DOHH2 (cell line): Measurements from ENCODE around the gene TBC1D2B.

Experiments used
- H3F3A ChIP-seq: fragments of 200-600 bp; sonication (generic), shearing (Covaris generic); 2 replicates; pipeline ENCODE4 v1.6.0; 2016; ENCODE audit warnings: antibody characterized with exemption, mild to moderate bottlenecking; ENCODE audit not compliant: control insufficient read depth, insufficient read depth
- H3K27ac ChIP-seq: fragments of 200-600 bp; sonication (generic); 2 replicates; pipeline ENCODE4 v1.5.1; 2014; ENCODE audit warnings: low read depth, mild to moderate bottlenecking, low read length, moderate library complexity
- H3K27me3 ChIP-seq: fragments of 200-600 bp; sonication (generic); 2 replicates; pipeline ENCODE4 v1.6.1; 2014; ENCODE audit warnings: mild to moderate bottlenecking, low read length, mixed read lengths; ENCODE audit not compliant: control insufficient read depth
- H3K36me3 ChIP-seq: fragments of 200-600 bp; sonication (generic); 2 replicates; pipeline ENCODE4 v1.6.1; 2014; ENCODE audit warnings: mild to moderate bottlenecking, low read length, moderate library complexity, mixed read lengths; ENCODE audit not compliant: control insufficient read depth
- H3K4me1 ChIP-seq: fragments of 200-600 bp; sonication (generic); 2 replicates; pipeline ENCODE4 v1.6.1; 2014; ENCODE audit warnings: mild to moderate bottlenecking, low read length, mixed read lengths; ENCODE audit not compliant: control insufficient read depth
- H3K4me2 ChIP-seq: fragments of 200-600 bp; sonication (generic); 2 replicates; pipeline ENCODE4 v1.6.0; 2014; ENCODE audit warnings: mild to moderate bottlenecking, low read length, moderate library complexity
- H3K4me3 ChIP-seq: fragments of 200-600 bp; sonication (generic); 2 replicates; pipeline ENCODE4 v1.5.1; 2014; ENCODE audit warnings: mild to moderate bottlenecking, low read length, mixed read lengths
- H3K79me2 ChIP-seq: fragments of 200-600 bp; sonication (generic); 2 replicates; pipeline ENCODE4 v1.6.1; 2014; ENCODE audit warnings: mild to moderate bottlenecking, low read length, mixed read lengths; ENCODE audit not compliant: control insufficient read depth
- H3K9me2 ChIP-seq: fragments of 200-600 bp; sonication (generic); replicated peaks from 2 replicates; pipeline ENCODE4 v1.6.1; 2014; ENCODE audit warnings: mild to moderate bottlenecking, low read length, mixed read lengths; ENCODE audit not compliant: control insufficient read depth
- H3K9me3 ChIP-seq: fragments of 200-600 bp; sonication (generic); 2 replicates; pipeline ENCODE4 v1.6.1; 2014; ENCODE audit warnings: antibody characterized with exemption, low read length, mixed read lengths; ENCODE audit not compliant: control insufficient read depth, insufficient read depth
- H4K20me1 ChIP-seq: fragments of 200-600 bp; sonication (generic); 2 replicates; pipeline ENCODE4 v1.6.0; 2014; ENCODE audit warnings: low read depth, mild to moderate bottlenecking, antibody characterized with exemption, low read length, moderate library complexity; ENCODE audit not compliant: control insufficient read depth, insufficient read depth
- CTCF ChIP-seq: fragments of 200-600 bp; sonication (generic); IDR thresholded peaks from one replicate; pipeline ENCODE4 v1.5.1; 2014; ENCODE audit warnings: antibody characterized with exemption, mild to moderate bottlenecking, low read depth, low read length; ENCODE audit not compliant: poor library complexity, severe bottlenecking
- EZH2phosphoT487 ChIP-seq: fragments of 200-600 bp; sonication (generic); IDR thresholded peaks from 2 replicates; pipeline ENCODE4 v1.6.1; 2017; ENCODE audit warnings: borderline replicate concordance, mild to moderate bottlenecking, antibody characterized with exemption, low read length, moderate library complexity, mixed read lengths

The TBC1D2B gene

DNA sequence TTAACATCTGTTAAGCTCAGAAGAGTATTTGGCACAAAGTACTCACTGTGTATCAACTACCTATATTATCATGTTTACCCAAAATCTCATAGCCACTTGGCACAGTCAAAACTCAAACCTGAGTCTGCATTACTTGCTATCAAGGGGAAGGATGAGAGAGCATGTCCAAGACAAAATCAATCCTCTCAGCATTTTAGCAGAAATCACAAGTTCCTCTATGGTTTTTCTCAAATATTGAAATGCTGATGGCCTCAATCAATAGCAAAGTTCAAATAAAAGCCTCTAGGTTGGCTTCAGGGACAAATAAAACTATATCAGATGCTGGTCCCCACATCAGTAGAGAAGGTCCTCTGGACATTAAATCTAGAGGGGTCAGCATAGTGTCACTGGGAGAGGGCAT lies 14.3 kb downstream of the TBC1D2B start:
- peaks cover 5% of the 10 kb centered on the region; the same call in 1 of the 2 replicates for H3K36me3 ChIP-seq
- TF ChIP-seq EZH2phosphoT487 (no peak), CTCF (no peak)
- peaks cover 46% of the 10 kb centered on the region for H3K4me1 ChIP-seq

GRCh38 chr15:78061963-78062427 lies 15.5 kb downstream of the TBC1D2B start:
- peaks cover 76% of the 10 kb centered on the region for H3K79me2 ChIP-seq
- H3K4me3 ChIP-seq = peak overlapping the region; percentile 34; the same call in 1 of the 2 replicates
- H4K20me1 ChIP-seq = peaks cover 7% of the 10 kb centered on the region; the same call in 1 of the 2 replicates
- 0 out of 2 replicates have a peak, but pooled peaks cover 2% of the 10 kb centered on the region for H3F3A ChIP-seq
- peaks cover 5% of the 10 kb centered on the region; the same call in 1 of the 2 replicates for H3K36me3 ChIP-seq
- no peak overlapping the region for H3K27ac ChIP-seq
- no peaks in the 10 kb centered on the region for H3K27me3 ChIP-seq
- no peaks in the 10 kb centered on the region for H3K9me3 ChIP-seq
- no peaks in the 10 kb centered on the region for H3K9me2 ChIP-seq
- H3K4me1 ChIP-seq = peaks cover 43% of the 10 kb centered on the region
- TF ChIP-seq CTCF (no peak), EZH2phosphoT487 (no peak)
- peak overlapping the region; percentile 53 for H3K4me2 ChIP-seq

More for the DNA sequence above, 14.3 kb downstream of the TBC1D2B start:
- Histone ChIP-seq H3K27ac (no peak overlapping the region), H3K27me3 (no peaks in the 10 kb centered on the region), H3K4me3 (no peak overlapping the region), H3K4me2 (no peak overlapping the region), H3K9me2 (no peaks in the 10 kb centered on the region), H4K20me1 (peaks cover 5% of the 10 kb centered on the region; the same call in 1 of the 2 replicates), H3K9me3 (no peaks in the 10 kb centered on the region), H3F3A (0 out of 2 replicates have a peak, but pooled peaks cover 2% of the 10 kb centered on the region), H3K79me2 (peaks cover 79% of the 10 kb centered on the region)

GRCh38 chr15:78060232-78060631 lies 17.3 kb downstream of the TBC1D2B start:
- Histone ChIP-seq H4K20me1 (peaks cover 2% of the 10 kb centered on the region; the same call in 1 of the 2 replicates), H3K4me1 (peaks cover 39% of the 10 kb centered on the region), H3F3A (0 out of 2 replicates have a peak, but pooled peaks cover 2% of the 10 kb centered on the region), H3K9me2 (no peaks in the 10 kb centered on the region), H3K4me3 (no peak overlapping the region), H3K27me3 (no peaks in the 10 kb centered on the region), H3K79me2 (peaks cover 76% of the 10 kb centered on the region), H3K4me2 (no peak overlapping the region), H3K36me3 (no peaks in the 10 kb centered on the region), H3K9me3 (no peaks in the 10 kb centered on the region), H3K27ac (no peak overlapping the region)
- TF ChIP-seq CTCF = no peak
- no peak for TF ChIP-seq EZH2phosphoT487
